Natural killer cell (primary cell): ENCODE results near the gene GABRB1. TPM values are rescaled to one million over a fixed set of nuclear protein-coding genes. Genes with fewer than 3 reads are reported as not detected.
A peak's percentile ranks its signal among the peaks of the same experiment; 100 is the strongest.

Experiments
- ATAC-seq, 3 donors: fragments of 150-1000 bp in 2 of 3; fragments of 200-7000 bp in 1 of 3; cut with Tn5 transposase; 1 replicate in 1 of 3; 2 replicates in 2 of 3; pipeline ENCODE4 v1.10.0; 2021; ENCODE audit warnings: mild to moderate bottlenecking in 2 of 3, moderate library complexity in 2 of 3
- DNase-seq, 2 donors: peaks; one replicate each; pipeline versions ENCODE4 v3.0.0 to v3.0.0-alpha.2; 2013 to 2021; ENCODE audit warnings: mixed read lengths in 1 of 2
- H3K27ac ChIP-seq: one replicate; pipeline ENCODE4 v1.5.1; 2013; ENCODE audit warnings: mild to moderate bottlenecking, low read length
- H3K27me3 ChIP-seq: one replicate; pipeline ENCODE4 v1.6.1; 2013; ENCODE audit warnings: low read length; ENCODE audit not compliant: control insufficient read depth, insufficient read depth
- H3K36me3 ChIP-seq: one replicate; pipeline ENCODE4 v1.6.1; 2013; ENCODE audit warnings: low read length; ENCODE audit not compliant: control insufficient read depth, insufficient read depth
- H3K4me1 ChIP-seq: one replicate; pipeline ENCODE4 v1.6.1; 2013; ENCODE audit warnings: low read length; ENCODE audit not compliant: control insufficient read depth, insufficient read depth
- H3K4me3 ChIP-seq: one replicate; pipeline ENCODE4 v1.5.1; 2013; ENCODE audit warnings: low read length
- H3K9me3 ChIP-seq: one replicate; pipeline ENCODE4 v1.6.1; 2013; ENCODE audit warnings: low read length; ENCODE audit not compliant: control insufficient read depth, insufficient read depth
- H3K27ac Mint-ChIP-seq, 2 donors: one replicate each; pipeline ENCODE4 v1.8.0; 2022; ENCODE audit warnings: mild to moderate bottlenecking in 2 of 2, mixed read lengths in 2 of 2, moderate library complexity in 1 of 2
- H3K27me3 Mint-ChIP-seq, 2 donors: one replicate each; pipeline ENCODE4 v1.8.0; 2022; ENCODE audit warnings: low read depth in 2 of 2, mixed read lengths in 2 of 2
- H3K36me3 Mint-ChIP-seq: one replicate; pipeline ENCODE4 v1.8.0; 2022; ENCODE audit warnings: mixed read lengths
- H3K4me1 Mint-ChIP-seq, 2 donors: one replicate each; pipeline ENCODE4 v1.8.0; 2022; ENCODE audit warnings: mixed read lengths in 2 of 2
- H3K4me3 Mint-ChIP-seq: one replicate; pipeline ENCODE4 v1.8.0; 2022; ENCODE audit warnings: mild to moderate bottlenecking, moderate library complexity, mixed read lengths
- H3K9me3 Mint-ChIP-seq, 2 donors: one replicate each; pipeline ENCODE4 v1.8.0; 2022; ENCODE audit warnings: mixed read lengths in 2 of 2
- CTCF ChIP-seq: fragments of 200-600 bp; IDR thresholded peaks from one replicate; pipeline ENCODE4 v1.8.0; 2022; ENCODE audit warnings: antibody characterized with exemption
- WGBS: methylation state at CpG from one replicate; pipeline ENCODE4 v1.1.7; 2013; ENCODE audit warnings: missing lambda C conversion rate; ENCODE audit not compliant: insufficient coverage; 5-methylcytosine and 5-hydroxymethylcytosine counted together
- intact Hi-C: fragments of 100-400 bp; cut with micrococcal nuclease; formaldehyde crosslinking; loops from one replicate; pipeline ENCODE4 v1.14.2; 2022
- total RNA-seq, 4 donors: library from RNA; stranded (reverse); fragments of 120-200 nt in 1 of 4; gene quantifications; one replicate each; pipeline versions ENCODE4 v1.2.3 to v1.2.4, GENCODE V29; 2013 to 2022

GABRB1 gene
- total RNA-seq, 3 donors from 2014 or later (not counting 1 experiment from before 2014, with no cell fraction given): not detected

- TF ChIP-seq CTCF: no peak
- Histone ChIP-seq H3K9me3 (no peaks in the 10 kb centered on the region), H3K27ac (no peak overlapping the region), H3K27me3 (no peaks in the 10 kb centered on the region), H3K4me1 (no peaks in the 10 kb centered on the region), H3K4me3 (no peak overlapping the region), H3K36me3 (no peaks in the 10 kb centered on the region)
- Mint-ChIP-seq H3K4me3 (no peak overlapping the region), H3K9me3 (no peaks in the 10 kb centered on the region), H3K36me3 (no peaks in the 10 kb centered on the region), H3K27me3 (peaks cover 0 to 3% of the 10 kb centered on the region in 2 donors), H3K4me1 (no peaks in the 10 kb centered on the region), H3K27ac (no peak overlapping the region)
- intact Hi-C loops: no loop called here
- no CpG with 5 or more reads among the region's 3 CpGs for WGBS
- DNase-seq (no peak), ATAC-seq (no peak)
Measured at GRCh38 chr4:47469951-47470350, 438.6 kb downstream of the GABRB1 start.

- Mint-ChIP-seq H3K9me3 (no peaks in the 10 kb centered on the region), H3K4me1 (no peaks in the 10 kb centered on the region), H3K27me3 (peaks cover 0 to 3% of the 10 kb centered on the region in 2 donors), H3K4me3 (no peak overlapping the region), H3K27ac (no peak overlapping the region), H3K36me3 (no peaks in the 10 kb centered on the region)
- H3K27ac ChIP-seq: no peak overlapping the region
- DNase-seq: no peak
- H3K36me3 ChIP-seq: no peaks in the 10 kb centered on the region
- no peak overlapping the region for H3K4me3 ChIP-seq
- ATAC-seq: no peak
- no peak for TF ChIP-seq CTCF
- intact Hi-C loops: no loop called here
- no peaks in the 10 kb centered on the region for H3K4me1 ChIP-seq
- no peaks in the 10 kb centered on the region for H3K9me3 ChIP-seq
- H3K27me3 ChIP-seq: no peaks in the 10 kb centered on the region
- WGBS: 74% methylated on average over 3 of the region's 4 CpGs
Measured at GRCh38 chr4:47471064-47471463, 439.7 kb downstream of the GABRB1 start.

GRCh38 chr4:47471591-47471990 is 440.2 kb downstream of the GABRB1 start:
- Mint-ChIP-seq H3K9me3 (no peaks in the 10 kb centered on the region), H3K4me1 (no peaks in the 10 kb centered on the region), H3K4me3 (no peak overlapping the region), H3K36me3 (no peaks in the 10 kb centered on the region), H3K27ac (no peak overlapping the region), H3K27me3 (peaks cover 0 to 3% of the 10 kb centered on the region in 2 donors)
- no peaks in the 10 kb centered on the region for H3K36me3 ChIP-seq
- H3K27me3 ChIP-seq: no peaks in the 10 kb centered on the region
- H3K4me1 ChIP-seq: no peaks in the 10 kb centered on the region
- ATAC-seq: peak in 1 of 3 donors; percentile 61
- intact Hi-C loops: no loop called here
- no peak for DNase-seq
- no peak for TF ChIP-seq CTCF
- H3K4me3 ChIP-seq: no peak overlapping the region
- no peaks in the 10 kb centered on the region for H3K9me3 ChIP-seq
- 100% methylated on average over 1 of the region's 2 CpGs for WGBS
- no peak overlapping the region for H3K27ac ChIP-seq

GRCh38 chr4:47473141-47473750 is 441.9 kb downstream of the GABRB1 start:
- H3K9me3 Mint-ChIP-seq: no peaks in the 10 kb centered on the region
- intact Hi-C loops: no loop called here
- H3K27ac Mint-ChIP-seq: no peak overlapping the region

More at GRCh38 chr4:47473141-47473750, 441.9 kb downstream of the GABRB1 start:
- no peak for TF ChIP-seq CTCF
- peaks cover 0 to 3% of the 10 kb centered on the region in 2 donors for H3K27me3 Mint-ChIP-seq
- Histone ChIP-seq H3K27ac (no peak overlapping the region), H3K9me3 (no peaks in the 10 kb centered on the region), H3K36me3 (no peaks in the 10 kb centered on the region), H3K4me1 (no peaks in the 10 kb centered on the region), H3K27me3 (no peaks in the 10 kb centered on the region), H3K4me3 (no peak overlapping the region)
- no peaks in the 10 kb centered on the region for H3K4me1 Mint-ChIP-seq
- WGBS: 94% methylated on average over 3 of the region's 3 CpGs
- no peak overlapping the region for H3K4me3 Mint-ChIP-seq
- DNase-seq (no peak), ATAC-seq (no peak)
- no peaks in the 10 kb centered on the region for H3K36me3 Mint-ChIP-seq
